H9 (cell line): ENCODE results near the gene ANGPTL4. TPM values are rescaled to one million over a fixed set of nuclear protein-coding genes. Genes with fewer than 3 reads are reported as not detected.

Source experiments
- DNase-seq: peaks from one replicate; pipeline ENCODE4 v3.0.0-alpha.2; 2017
- H2AFZ ChIP-seq: one replicate; pipeline ENCODE4 v1.6.1; 2013; ENCODE audit warnings: mild to moderate bottlenecking, low read length, control low read depth, moderate library complexity
- H2AK5ac ChIP-seq: 2 replicates; pipeline ENCODE4 v1.6.1; 2013; ENCODE audit warnings: low read length, control low read depth, mixed read lengths; ENCODE audit not compliant: insufficient read length
- H2BK120ac ChIP-seq: one replicate; pipeline ENCODE4 v1.6.1; 2013; ENCODE audit warnings: low read depth, mild to moderate bottlenecking, low read length, control low read depth, inconsistent platforms; ENCODE audit not compliant: poor library complexity, severe bottlenecking
- H2BK12ac ChIP-seq: 2 replicates; pipeline ENCODE4 v1.6.1; 2013; ENCODE audit warnings: low read length, control low read depth, mixed read lengths, low read depth; ENCODE audit not compliant: insufficient read length
- H2BK15ac ChIP-seq: 2 replicates; pipeline ENCODE4 v1.6.1; 2013; ENCODE audit warnings: low read depth, low read length, control low read depth
- H2BK20ac ChIP-seq: one replicate; pipeline ENCODE4 v1.6.1; 2013; ENCODE audit warnings: low read depth, mild to moderate bottlenecking, low read length, control low read depth, inconsistent platforms; ENCODE audit not compliant: poor library complexity, severe bottlenecking
- H2BK5ac ChIP-seq: 2 replicates; pipeline ENCODE4 v1.6.1; 2013; ENCODE audit warnings: low read length, control low read depth, mixed read lengths; ENCODE audit not compliant: insufficient read length
- H3K14ac ChIP-seq: 2 replicates; pipeline ENCODE4 v1.6.1; 2013; ENCODE audit warnings: low read length, control low read depth; ENCODE audit not compliant: insufficient read depth
- H3K18ac ChIP-seq: 2 replicates; pipeline ENCODE4 v1.6.1; 2013; ENCODE audit warnings: low read depth, mild to moderate bottlenecking, mixed read lengths, low read length, control low read depth; ENCODE audit not compliant: insufficient read length
- H3K23ac ChIP-seq: 2 replicates; pipeline ENCODE4 v1.6.1; 2013; ENCODE audit warnings: low read length, control low read depth, mixed read lengths, low read depth; ENCODE audit not compliant: insufficient read length
- H3K23me2 ChIP-seq: 2 replicates; pipeline ENCODE4 v1.6.1; 2013; ENCODE audit warnings: low read depth, mild to moderate bottlenecking, mixed read lengths, low read length, control low read depth; ENCODE audit not compliant: insufficient read length, poor library complexity, severe bottlenecking
- H3K27ac ChIP-seq: 2 replicates; pipeline ENCODE4 v1.5.1; 2013; ENCODE audit warnings: low read length, control low read depth, mixed read lengths, low read depth; ENCODE audit not compliant: insufficient read length
- H3K27me3 ChIP-seq: 2 replicates; pipeline ENCODE4 v1.6.1; 2013; ENCODE audit warnings: low read length, control low read depth, inconsistent platforms; ENCODE audit not compliant: insufficient read depth
- H3K4ac ChIP-seq: 2 replicates; pipeline ENCODE4 v1.6.1; 2013; ENCODE audit warnings: low read depth, mild to moderate bottlenecking, control low read depth, inconsistent platforms, low read length, moderate library complexity
- H3K4me1 ChIP-seq: 2 replicates; pipeline ENCODE4 v1.6.1; 2013; ENCODE audit warnings: low read length, control low read depth, inconsistent platforms; ENCODE audit not compliant: insufficient read depth
- H3K4me2 ChIP-seq: 2 replicates; pipeline ENCODE4 v1.6.1; 2013; ENCODE audit warnings: low read length, control low read depth, mixed read lengths; ENCODE audit not compliant: insufficient read length, insufficient read depth
- H3K56ac ChIP-seq: 2 replicates; pipeline ENCODE4 v1.6.1; 2013; ENCODE audit warnings: low read depth, mild to moderate bottlenecking, mixed read lengths, low read length, control low read depth; ENCODE audit not compliant: insufficient read length
- H3K79me1 ChIP-seq: 2 replicates; pipeline ENCODE4 v1.6.1; 2013; ENCODE audit warnings: low read depth, mild to moderate bottlenecking, moderate library complexity, low read length, control low read depth, inconsistent platforms; ENCODE audit not compliant: insufficient read depth, poor library complexity, severe bottlenecking
- H3K79me2 ChIP-seq: 2 replicates; pipeline ENCODE4 v1.6.1; 2013; ENCODE audit warnings: low read length, control low read depth, inconsistent platforms; ENCODE audit not compliant: insufficient read depth
- H3K9ac ChIP-seq: 2 replicates; pipeline ENCODE4 v1.6.1; 2013; ENCODE audit warnings: low read length, control low read depth, mixed read lengths; ENCODE audit not compliant: insufficient read length; ENCODE audit errors: extremely low read depth
- H3K9me3 ChIP-seq: one replicate; pipeline ENCODE4 v1.6.1; 2013; ENCODE audit warnings: low read depth, low read length, inconsistent platforms; ENCODE audit not compliant: control insufficient read depth
- H3T11ph ChIP-seq: one replicate; pipeline ENCODE4 v1.6.1; 2013; ENCODE audit warnings: mild to moderate bottlenecking, low read length, control low read depth, inconsistent platforms
- H4K20me1 ChIP-seq: one replicate; pipeline ENCODE4 v1.6.1; 2013; ENCODE audit not compliant: control insufficient read depth, insufficient read length, insufficient read depth
- H4K5ac ChIP-seq: 2 replicates; pipeline ENCODE4 v1.6.1; 2013; ENCODE audit warnings: low read depth, mild to moderate bottlenecking, mixed read lengths, low read length, control low read depth; ENCODE audit not compliant: insufficient read length
- H4K8ac ChIP-seq: replicated peaks from 2 replicates; pipeline ENCODE4 v1.6.1; 2013; ENCODE audit warnings: low read length, control low read depth, mixed read lengths, low read depth; ENCODE audit not compliant: insufficient read length
- H4K91ac ChIP-seq: 2 replicates; pipeline ENCODE4 v1.6.1; 2013; ENCODE audit warnings: low read depth, mild to moderate bottlenecking, moderate library complexity, mixed read lengths, low read length, control low read depth; ENCODE audit not compliant: insufficient read length
- H3K27ac Mint-ChIP-seq, 3 experiments: 2 replicates in 2 of 3; 3 replicates in 1 of 3; pipeline ENCODE4 v1.8.0; 2020 to 2021; ENCODE audit warnings: mixed read lengths in 3 of 3, mild to moderate bottlenecking in 1 of 3, moderate library complexity in 1 of 3
- H3K27me3 Mint-ChIP-seq: 2 replicates; pipeline ENCODE4 v1.8.0; 2021; ENCODE audit warnings: low read depth, mild to moderate bottlenecking, moderate library complexity, mixed read lengths
- H3K36me3 Mint-ChIP-seq, 3 experiments: 2 replicates in 2 of 3; 3 replicates in 1 of 3; pipeline ENCODE4 v1.8.0; 2020 to 2021; ENCODE audit warnings: low read depth in 3 of 3, mixed read lengths in 3 of 3; ENCODE audit not compliant: insufficient read depth in 1 of 3
- H3K4me1 Mint-ChIP-seq, 2 experiments: 2 replicates each; pipeline ENCODE4 v1.8.0; 2020; ENCODE audit warnings: mixed read lengths in 2 of 2
- H3K4me3 Mint-ChIP-seq, 2 experiments: 2 replicates in 1 of 2; 3 replicates in 1 of 2; pipeline ENCODE4 v1.8.0; 2020 to 2021; ENCODE audit warnings: mild to moderate bottlenecking in 2 of 2, mixed read lengths in 2 of 2, moderate library complexity in 1 of 2
- H3K9me3 Mint-ChIP-seq, 2 experiments: 2 replicates in 1 of 2; 3 replicates in 1 of 2; pipeline ENCODE4 v1.8.0; 2020; ENCODE audit warnings: mild to moderate bottlenecking in 2 of 2, mixed read lengths in 2 of 2, moderate library complexity in 1 of 2
- WGBS: extraction: QIAGEN DNeasy Blood & Tissue Kit; methylation state at CpG from one replicate; pipeline ENCODE4 v1.1.7; 2013; ENCODE audit warnings: missing lambda C conversion rate, low lambda C conversion rate, mixed read lengths; ENCODE audit not compliant: insufficient read length; ENCODE audit errors: extremely low coverage; 5-methylcytosine and 5-hydroxymethylcytosine counted together
- total RNA-seq: library from RNA; stranded (reverse); gene quantifications from 2 replicates; pipeline ENCODE4 v1.2.1, GENCODE V29; 2021
- TF ChIP-seq, protein P1 (sequence below): fragments of 200-600 bp; sonication (generic); conservative IDR thresholded peaks from 3 replicates; pipeline ENCODE4 v1.8.0; 2021; ENCODE audit warnings: antibody characterized with exemption, mild to moderate bottlenecking

Gene ANGPTL4
- total RNA-seq, 1 experiment from 2014 or later, result 1.9 TPM

- Histone ChIP-seq H4K5ac (no peak overlapping the region), H3K4me2 (no peak overlapping the region), H4K8ac (no peak overlapping the region), H2BK15ac (no peak overlapping the region), H3K4ac (no peak overlapping the region), H3K23ac (no peak overlapping the region), H4K91ac (no peak overlapping the region), H2BK20ac (no peak overlapping the region), H3T11ph (no peak overlapping the region), H3K9me3 (no peaks in the 10 kb centered on the region), H3K27ac (no peak overlapping the region), H3K18ac (no peak overlapping the region), H3K79me1 (no peaks in the 10 kb centered on the region), H3K56ac (no peak overlapping the region), H3K4me1 (no peaks in the 10 kb centered on the region), H3K79me2 (peaks cover 14% of the 10 kb centered on the region; the same call in 1 of the 2 replicates), H2AFZ (no peak overlapping the region), H2AK5ac (no peak overlapping the region), H3K23me2 (no peaks in the 10 kb centered on the region), H3K9ac (no peak overlapping the region), H3K14ac (no peak overlapping the region), H2BK5ac (no peak overlapping the region), H3K27me3 (no peaks in the 10 kb centered on the region), H2BK120ac (no peak overlapping the region), H4K20me1 (no peaks in the 10 kb centered on the region), H2BK12ac (no peak overlapping the region)
- Mint-ChIP-seq H3K36me3 (peaks cover 5 to 7% (median 5%) of the 10 kb centered on the region in 3 experiments; a peak in 5 of 7 replicates), H3K4me3 (no peak overlapping the region), H3K27ac (no peak overlapping the region), H3K27me3 (no peaks in the 10 kb centered on the region), H3K4me1 (peaks cover 6 to 16% of the 10 kb centered on the region in 2 experiments), H3K9me3 (no peaks in the 10 kb centered on the region; a peak in 1 of 5 replicates)
- no peak for DNase-seq
- no CpG with 5 or more reads among the region's 11 CpGs for WGBS
- TF ChIP-seq, protein P1, sequence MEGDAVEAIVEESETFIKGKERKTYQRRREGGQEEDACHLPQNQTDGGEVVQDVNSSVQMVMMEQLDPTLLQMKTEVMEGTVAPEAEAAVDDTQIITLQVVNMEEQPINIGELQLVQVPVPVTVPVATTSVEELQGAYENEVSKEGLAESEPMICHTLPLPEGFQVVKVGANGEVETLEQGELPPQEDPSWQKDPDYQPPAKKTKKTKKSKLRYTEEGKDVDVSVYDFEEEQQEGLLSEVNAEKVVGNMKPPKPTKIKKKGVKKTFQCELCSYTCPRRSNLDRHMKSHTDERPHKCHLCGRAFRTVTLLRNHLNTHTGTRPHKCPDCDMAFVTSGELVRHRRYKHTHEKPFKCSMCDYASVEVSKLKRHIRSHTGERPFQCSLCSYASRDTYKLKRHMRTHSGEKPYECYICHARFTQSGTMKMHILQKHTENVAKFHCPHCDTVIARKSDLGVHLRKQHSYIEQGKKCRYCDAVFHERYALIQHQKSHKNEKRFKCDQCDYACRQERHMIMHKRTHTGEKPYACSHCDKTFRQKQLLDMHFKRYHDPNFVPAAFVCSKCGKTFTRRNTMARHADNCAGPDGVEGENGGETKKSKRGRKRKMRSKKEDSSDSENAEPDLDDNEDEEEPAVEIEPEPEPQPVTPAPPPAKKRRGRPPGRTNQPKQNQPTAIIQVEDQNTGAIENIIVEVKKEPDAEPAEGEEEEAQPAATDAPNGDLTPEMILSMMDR, result no peak
These were observed 28.1 kb downstream of the ANGPTL4 start for GRCh38 chr19:8392017-8392591.
